Caco-2 (cell line): ENCODE data around the gene LCN12. TPM values are rescaled to one million over a fixed set of nuclear protein-coding genes. Genes with fewer than 3 reads are reported as not detected.

Experiments used
- BruUV-seq: library from RNA; stranded (reverse); fragments of 400-500 nt; replicated peaks from 2 replicates; lab custom pipeline; 2021; lab: Mats Ljungman, UMichigan
- CTCF ChIA-PET: fragments of 300-600 bp; sonication (Branson Sonifier 250); formaldehyde crosslinking; loops from one replicate; lab custom pipeline; 2022; ENCODE audit warnings: antibody characterized with exemption; lab: Charles Lee
- POLR2A ChIA-PET: fragments of 300-600 bp; sonication (Branson Sonifier 250); formaldehyde crosslinking; loops from one replicate; lab custom pipeline; 2022; ENCODE audit warnings: antibody characterized with exemption; lab: Charles Lee
- DNase-seq, 2 experiments: peaks; one replicate each; pipeline versions ENCODE4 v3.0.0 to v3.0.0-alpha.2; 2020 to 2022
- H3K27me3 ChIP-seq: replicated peaks from 2 replicates; pipeline ENCODE4 v1.6.0; 2011; ENCODE audit warnings: low read length; ENCODE audit not compliant: control insufficient read depth, insufficient read depth
- H3K36me3 ChIP-seq: 2 replicates; pipeline ENCODE4 v1.5.1; 2011; ENCODE audit warnings: low read length; ENCODE audit not compliant: control insufficient read depth, insufficient read depth
- H3K4me1 ChIP-seq: fragments of 250-450 bp; sonication (Bioruptor Pico); 2 replicates; pipeline ENCODE4 v1.5.1; 2020; ENCODE audit warnings: mild to moderate bottlenecking
- H3K4me3 ChIP-seq: 2 replicates; pipeline ENCODE4 v1.5.1; 2011; ENCODE audit warnings: low read depth, mild to moderate bottlenecking, control low read depth, low read length
- H3K9me3 ChIP-seq: fragments of 250-450 bp; sonication (Bioruptor Pico); 2 replicates; pipeline ENCODE4 v1.5.1; 2020; ENCODE audit warnings: mild to moderate bottlenecking, moderate library complexity
- H3K27ac Mint-ChIP-seq: one replicate; pipeline ENCODE4 v1.8.0; 2022; ENCODE audit warnings: mixed read lengths; ENCODE audit not compliant: unreplicated experiment
- H3K27me3 Mint-ChIP-seq: one replicate; pipeline ENCODE4 v1.8.0; 2022; ENCODE audit warnings: mixed read lengths; ENCODE audit not compliant: insufficient read depth, unreplicated experiment
- H3K36me3 Mint-ChIP-seq: one replicate; pipeline ENCODE4 v1.8.0; 2022; ENCODE audit warnings: mild to moderate bottlenecking, mixed read lengths; ENCODE audit not compliant: insufficient read depth, unreplicated experiment
- H3K4me1 Mint-ChIP-seq: one replicate; pipeline ENCODE4 v1.8.0; 2022; ENCODE audit warnings: low read depth, mixed read lengths; ENCODE audit not compliant: unreplicated experiment
- H3K4me3 Mint-ChIP-seq: one replicate; pipeline ENCODE4 v1.8.0; 2022; ENCODE audit warnings: mild to moderate bottlenecking, moderate library complexity, mixed read lengths; ENCODE audit not compliant: unreplicated experiment
- H3K9me3 Mint-ChIP-seq: one replicate; pipeline ENCODE4 v1.8.0; 2022; ENCODE audit warnings: mixed read lengths; ENCODE audit not compliant: unreplicated experiment
- CTCF ChIP-seq, 2 experiments: fragments of 200-600 bp in 1 of 2; IDR thresholded peaks; 1 replicate in 1 of 2; 2 replicates in 1 of 2; pipeline versions ENCODE4 v1.5.1 to v1.8.0; 2011 to 2022; ENCODE audit warnings: antibody characterized with exemption in 1 of 2, control low read depth in 1 of 2, inconsistent platforms in 1 of 2, low read depth in 1 of 2, low read length in 1 of 2, mild to moderate bottlenecking in 1 of 2, moderate library complexity in 1 of 2; ENCODE audit not compliant: insufficient read depth in 1 of 2, severe bottlenecking in 1 of 2, unreplicated experiment in 1 of 2
- intact Hi-C: fragments of 100-400 bp; cut with micrococcal nuclease; formaldehyde crosslinking; loops from one replicate; pipeline ENCODE4 v1.10.0; 2022; ENCODE audit not compliant: unreplicated experiment
- total RNA-seq: library from RNA; stranded (reverse); gene quantifications from 2 replicates; pipeline ENCODE4 v1.2.3, GENCODE V29; 2022

LCN12 gene
- total RNA-seq, 1 experiment from 2014 or later, result 20.0 TPM

- Mint-ChIP-seq H3K9me3 (no peaks in the 10 kb centered on the region), H3K27me3 (no peaks in the 10 kb centered on the region), H3K4me1 (peaks cover 5% of the 10 kb centered on the region), H3K27ac (no peak overlapping the region), H3K4me3 (no peak overlapping the region), H3K36me3 (peaks cover 69% of the 10 kb centered on the region)
- CTCF ChIA-PET, result no interaction called here
- intact Hi-C loops, result no loop called here
- no peak for DNase-seq
- Histone ChIP-seq H3K4me1 (no peaks in the 10 kb centered on the region), H3K9me3 (peaks cover 11% of the 10 kb centered on the region), H3K36me3 (peaks cover 1% of the 10 kb centered on the region), H3K4me3 (no peak overlapping the region), H3K27me3 (no peaks in the 10 kb centered on the region)
- no peak for TF ChIP-seq CTCF (IDR thresholded peaks at IDR 0.05; ENCODE audit: insufficient read depth in 1 of 2, low read depth in 1 of 2, low read length in 1 of 2, severe bottlenecking in 1 of 2, unreplicated experiment in 1 of 2)
- POLR2A ChIA-PET, result no interaction called here
- BruUV-seq, result no TSS peak
Measured at GRCh38 chr9:136935651-136936050, 16.4 kb upstream of the LCN12 start.

DNA sequence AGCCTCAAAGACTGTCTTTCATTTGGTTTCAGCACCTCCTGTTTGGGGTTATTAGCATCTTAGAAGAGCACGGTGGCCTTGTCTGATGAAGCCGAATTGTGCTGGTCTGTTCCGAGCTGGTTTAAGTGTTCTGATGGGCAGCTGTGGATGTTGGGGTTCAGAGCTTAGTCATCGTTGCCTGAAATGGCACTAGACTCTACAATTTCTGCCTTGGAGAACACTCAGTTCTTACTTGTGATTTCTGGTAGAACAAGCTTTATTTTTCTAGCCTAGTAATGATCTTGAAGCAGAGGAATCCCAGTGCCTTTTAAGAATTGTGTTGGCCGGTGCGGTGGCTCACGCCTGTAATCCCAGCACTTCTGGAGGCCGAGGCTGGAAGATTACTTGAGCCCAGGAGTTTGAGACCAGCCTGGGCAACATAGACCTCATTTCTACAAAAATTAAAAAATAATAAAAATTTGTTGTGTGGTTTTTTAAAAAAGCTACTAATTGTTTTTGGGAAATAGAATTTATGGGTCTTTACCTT lies 15.4 kb upstream of the LCN12 start:
- peaks cover 3% of the 10 kb centered on the region for H3K9me3 ChIP-seq
- Mint-ChIP-seq H3K27ac (no peak overlapping the region), H3K36me3 (peaks cover 69% of the 10 kb centered on the region), H3K27me3 (no peaks in the 10 kb centered on the region), H3K9me3 (no peaks in the 10 kb centered on the region), H3K4me1 (peaks cover 5% of the 10 kb centered on the region), H3K4me3 (no peak overlapping the region)
- no peaks in the 10 kb centered on the region for H3K27me3 ChIP-seq
- ChIA-PET CTCF (interaction anchor here (0.6 to 0.9 kb wide), 2 partner anchors 97 to 99 kb away, joined by 3 read pairs; no protein-coding TSS in a partner anchor), POLR2A (no interaction called here)
- intact Hi-C loops, result no loop called here
- H3K4me1 ChIP-seq, result no peaks in the 10 kb centered on the region
- no peak for DNase-seq
- H3K4me3 ChIP-seq, result no peak overlapping the region
- peaks cover 1% of the 10 kb centered on the region for H3K36me3 ChIP-seq
- BruUV-seq, result no TSS peak
- no peak for TF ChIP-seq CTCF (IDR thresholded peaks at IDR 0.05; ENCODE audit: insufficient read depth in 1 of 2, low read depth in 1 of 2, low read length in 1 of 2, severe bottlenecking in 1 of 2, unreplicated experiment in 1 of 2)

DNA sequence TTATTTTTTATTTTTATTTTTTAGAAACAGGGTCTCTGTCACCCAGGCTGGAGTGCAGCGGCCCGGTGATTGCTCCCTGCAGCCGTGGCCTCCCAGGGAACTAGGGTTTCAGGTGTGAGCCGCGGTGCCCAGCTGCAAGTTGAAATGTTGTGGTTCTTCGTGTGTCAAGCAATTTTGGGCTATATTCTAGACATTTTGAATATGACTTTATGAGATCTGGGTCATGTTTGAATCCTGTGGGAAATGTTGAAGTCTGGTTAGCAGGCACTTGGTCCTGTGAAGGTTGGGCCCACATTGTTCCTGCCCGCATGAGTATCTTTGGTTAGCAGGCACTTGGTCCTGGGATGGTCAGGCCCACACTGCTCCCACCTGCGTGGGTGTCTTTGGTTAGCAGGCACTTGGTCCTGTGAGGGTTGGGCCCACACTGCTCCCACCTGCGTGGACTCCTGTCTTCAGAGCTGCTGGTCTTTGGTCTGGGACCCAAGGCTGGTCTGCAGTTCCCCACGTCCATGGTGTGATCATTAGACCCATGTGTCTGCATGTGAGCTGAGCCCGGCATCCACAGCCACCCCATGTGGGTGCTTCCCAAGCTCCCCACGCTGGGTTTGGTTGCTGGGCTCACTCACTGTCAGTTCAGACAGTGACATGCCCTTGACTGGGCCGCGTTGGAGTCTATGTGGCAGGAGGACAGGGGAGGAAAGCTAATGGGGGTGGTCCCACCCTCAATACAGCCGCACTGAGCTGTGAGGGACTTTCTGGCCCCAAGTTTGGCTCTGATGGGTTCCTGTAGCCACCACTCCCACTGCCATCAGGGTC lies 14.7 kb upstream of the LCN12 start:
- no peaks in the 10 kb centered on the region for H3K9me3 Mint-ChIP-seq
- no peak for DNase-seq
- intact Hi-C loops, result no loop called here
- CTCF ChIA-PET, result interaction anchor here (0.6 to 0.9 kb wide), 3 partner anchors 96 to 118 kb away, joined by 3 read pairs; no protein-coding TSS in a partner anchor
- peaks cover 69% of the 10 kb centered on the region for H3K36me3 Mint-ChIP-seq
- H3K4me1 ChIP-seq, result no peaks in the 10 kb centered on the region
- peaks cover 5% of the 10 kb centered on the region for H3K4me1 Mint-ChIP-seq
- H3K4me3 ChIP-seq, result no peak overlapping the region
- H3K27me3 Mint-ChIP-seq, result no peaks in the 10 kb centered on the region
- no peaks in the 10 kb centered on the region for H3K27me3 ChIP-seq
- no peak overlapping the region for H3K27ac Mint-ChIP-seq
- TF ChIP-seq CTCF (IDR thresholded peaks at IDR 0.05; ENCODE audit: insufficient read depth in 1 of 2, low read depth in 1 of 2, low read length in 1 of 2, severe bottlenecking in 1 of 2, unreplicated experiment in 1 of 2), result no peak
- H3K36me3 ChIP-seq, result peaks cover 1% of the 10 kb centered on the region
- no peaks in the 10 kb centered on the region for H3K9me3 ChIP-seq
- no TSS peak for BruUV-seq
- POLR2A ChIA-PET, result no interaction called here
- H3K4me3 Mint-ChIP-seq, result no peak overlapping the region
